Loucy (cell line): ENCODE data around the gene PRAC2.

ENCODE experiments used
- H2AFZ ChIP-seq: fragments of 200-600 bp; sonication (generic); 2 replicates; pipeline ENCODE4 v1.6.0; 2016; ENCODE audit warnings: antibody characterized with exemption, mild to moderate bottlenecking, low read length, moderate library complexity
- H3F3A ChIP-seq: fragments of 200-600 bp; 2 replicates; pipeline ENCODE4 v1.6.0; 2016; ENCODE audit warnings: antibody characterized with exemption, low read depth, mild to moderate bottlenecking
- H3K27me3 ChIP-seq: fragments of 200-600 bp; sonication (generic); 2 replicates; pipeline ENCODE4 v1.6.1; 2014; ENCODE audit warnings: low read length, mild to moderate bottlenecking; ENCODE audit not compliant: insufficient read depth, poor library complexity, severe bottlenecking
- H3K36me3 ChIP-seq: fragments of 200-600 bp; sonication (generic); 2 replicates; pipeline ENCODE4 v1.6.1; 2016; ENCODE audit warnings: low read length; ENCODE audit not compliant: insufficient read depth
- H3K4me1 ChIP-seq: fragments of 200-600 bp; sonication (generic); 2 replicates; pipeline ENCODE4 v1.5.1; 2014; ENCODE audit warnings: low read length, mild to moderate bottlenecking; ENCODE audit not compliant: insufficient read depth, poor library complexity, severe bottlenecking
- H3K4me2 ChIP-seq: fragments of 200-600 bp; sonication (generic); 2 replicates; pipeline ENCODE4 v1.6.0; 2014; ENCODE audit warnings: antibody characterized with exemption, low read length, low read depth, mild to moderate bottlenecking; ENCODE audit not compliant: poor library complexity, severe bottlenecking
- H3K4me3 ChIP-seq: fragments of 200-600 bp; sonication (generic); 2 replicates; pipeline ENCODE4 v1.5.1; 2014; ENCODE audit warnings: low read length, mild to moderate bottlenecking, mixed read lengths; ENCODE audit not compliant: poor library complexity, severe bottlenecking
- H3K79me2 ChIP-seq: fragments of 200-600 bp; sonication (generic); 2 replicates; pipeline ENCODE4 v1.6.1; 2014; ENCODE audit warnings: low read length; ENCODE audit not compliant: insufficient read depth
- H3K9ac ChIP-seq: fragments of 200-600 bp; sonication (generic); 2 replicates; pipeline ENCODE4 v1.6.0; 2014; ENCODE audit warnings: mild to moderate bottlenecking, low read depth, low read length, moderate library complexity; ENCODE audit not compliant: poor library complexity, severe bottlenecking
- H3K9me2 ChIP-seq: fragments of 200-600 bp; sonication (generic); replicated peaks from 2 replicates; pipeline ENCODE4 v1.6.1; 2016; ENCODE audit warnings: low read depth, low read length, mixed read lengths
- H3K9me3 ChIP-seq: fragments of 200-600 bp; sonication (generic); 2 replicates; pipeline ENCODE4 v1.6.1; 2014; ENCODE audit warnings: mild to moderate bottlenecking, antibody characterized with exemption, low read length, low read depth; ENCODE audit not compliant: insufficient read depth
- H4K20me1 ChIP-seq: fragments of 200-600 bp; sonication (generic); 2 replicates; pipeline ENCODE4 v1.6.0; 2014; ENCODE audit warnings: antibody characterized with exemption, low read length, mild to moderate bottlenecking; ENCODE audit not compliant: insufficient read depth, poor library complexity, severe bottlenecking
- CTCF ChIP-seq: fragments of 200-600 bp; sonication (generic); conservative IDR thresholded peaks from 2 replicates; pipeline ENCODE4 v1.5.1; 2014; ENCODE audit warnings: mild to moderate bottlenecking, antibody characterized with exemption, low read length
- EZH2phosphoT487 ChIP-seq: fragments of 200-600 bp; IDR thresholded peaks from 2 replicates; pipeline ENCODE4 v1.6.1; 2018; ENCODE audit warnings: antibody characterized with exemption, mild to moderate bottlenecking, moderate library complexity, borderline replicate concordance

The PRAC2 gene

DNA sequence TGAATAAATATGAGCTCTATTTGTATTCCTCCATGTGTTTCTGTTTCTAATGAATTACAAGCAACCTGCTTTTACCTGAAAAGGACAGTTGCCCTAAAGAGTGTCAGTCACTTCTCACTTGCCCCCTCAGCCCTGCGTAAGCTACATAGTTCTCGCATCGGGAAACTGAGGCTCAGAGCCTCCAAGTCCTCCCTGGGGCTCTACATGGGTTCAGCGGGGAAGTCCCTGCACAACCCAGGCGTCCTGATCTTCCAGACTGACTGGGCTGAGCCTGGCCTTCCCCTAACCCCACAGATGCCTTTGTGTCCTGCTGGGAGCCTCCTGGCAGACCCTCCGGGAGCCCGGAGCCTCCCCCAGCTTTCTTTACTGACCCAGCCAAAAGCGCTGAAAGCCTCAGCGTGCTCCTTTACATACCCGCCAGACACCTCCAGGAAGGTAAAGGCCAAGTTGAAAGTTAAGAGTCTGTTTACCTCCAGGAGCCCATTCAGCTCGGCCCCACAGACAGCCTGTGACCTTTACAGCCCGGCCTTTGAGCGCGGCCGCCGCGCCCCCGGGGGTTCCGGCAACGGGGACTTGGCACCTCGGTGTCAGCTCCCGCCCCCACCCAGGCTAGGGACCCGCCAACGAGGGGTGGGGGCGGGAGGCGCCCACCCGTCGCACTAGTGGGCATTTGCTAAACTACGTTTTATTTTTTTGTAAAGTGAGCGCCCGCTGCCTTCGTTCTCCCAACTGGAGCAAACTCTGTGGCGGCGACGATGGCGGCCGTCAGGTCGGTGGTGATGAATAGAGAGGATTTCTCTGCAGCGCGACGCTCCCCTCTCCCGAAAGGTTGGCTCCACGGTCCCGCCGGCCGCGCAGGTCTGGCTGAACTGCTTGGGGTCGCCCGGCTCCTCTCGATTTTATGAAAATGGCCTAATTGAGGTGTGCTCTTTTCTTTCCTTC, 10.0 kb downstream of the PRAC2 start:
- H3F3A ChIP-seq: no peaks in the 10 kb centered on the region
- no peaks in the 10 kb centered on the region for H4K20me1 ChIP-seq
- no peaks in the 10 kb centered on the region for H3K9me3 ChIP-seq
- H3K4me3 ChIP-seq: no peak overlapping the region
- H3K27me3 ChIP-seq: peaks cover 14% of the 10 kb centered on the region
- H3K79me2 ChIP-seq: no peaks in the 10 kb centered on the region
- H3K4me2 ChIP-seq: no peak overlapping the region
- no peak overlapping the region for H2AFZ ChIP-seq
- no peaks in the 10 kb centered on the region for H3K9me2 ChIP-seq
- no peak overlapping the region for H3K9ac ChIP-seq
- TF ChIP-seq CTCF: no peak
- TF ChIP-seq EZH2phosphoT487: no peak
- no peaks in the 10 kb centered on the region for H3K4me1 ChIP-seq
- H3K36me3 ChIP-seq: no peaks in the 10 kb centered on the region

- Histone ChIP-seq H3K4me2 (no peak overlapping the region), H3K9me3 (no peaks in the 10 kb centered on the region), H3K4me3 (no peak overlapping the region), H3K9ac (no peak overlapping the region), H3K4me1 (no peaks in the 10 kb centered on the region), H3K79me2 (no peaks in the 10 kb centered on the region), H4K20me1 (no peaks in the 10 kb centered on the region), H3K27me3 (peaks cover 17% of the 10 kb centered on the region), H3F3A (no peaks in the 10 kb centered on the region), H3K36me3 (no peaks in the 10 kb centered on the region), H2AFZ (no peak overlapping the region), H3K9me2 (no peaks in the 10 kb centered on the region)
- TF ChIP-seq CTCF (no peak), EZH2phosphoT487 (no peak)
Observed at GRCh38 chr17:48733632-48734328, 10.8 kb downstream of the PRAC2 start.

DNA sequence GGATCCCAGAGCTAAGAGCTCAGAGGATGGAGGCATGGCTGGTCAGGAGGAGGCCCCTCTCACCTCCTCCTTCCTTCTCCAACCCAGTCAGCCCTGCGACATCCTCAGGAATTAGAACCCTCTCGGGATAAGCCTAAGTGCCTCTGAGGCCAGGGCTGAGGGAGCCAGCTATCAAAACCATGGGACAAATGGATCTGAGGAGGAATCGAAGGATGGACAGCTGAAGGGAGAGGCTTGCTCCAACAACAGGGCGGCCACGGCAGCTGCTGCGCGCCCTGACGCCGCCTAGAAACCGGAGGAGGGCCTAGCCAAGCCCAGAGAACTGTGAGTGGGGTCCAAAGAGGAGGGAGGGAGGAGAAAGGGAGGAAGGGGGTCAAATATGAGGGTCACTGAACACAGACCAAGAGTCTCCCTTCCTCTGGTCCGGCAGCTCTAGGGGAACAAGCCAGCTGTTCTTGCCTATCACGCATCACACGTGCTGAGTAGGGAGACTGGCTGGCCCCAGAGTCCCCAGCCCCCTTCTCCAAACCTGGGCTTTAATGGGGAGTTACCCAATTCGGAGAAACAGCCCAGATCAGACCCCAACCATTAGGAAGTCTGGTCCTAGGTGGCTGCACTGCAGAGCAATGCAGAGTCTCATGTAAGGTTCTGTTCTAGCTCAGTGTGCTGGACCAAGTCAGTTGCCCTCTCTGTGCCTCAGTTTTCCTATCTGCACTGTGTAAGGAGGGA, 11.5 kb downstream of the PRAC2 start:
- Histone ChIP-seq H3K27me3 (peaks cover 17% of the 10 kb centered on the region), H4K20me1 (no peaks in the 10 kb centered on the region), H3K36me3 (no peaks in the 10 kb centered on the region), H3K9me2 (no peaks in the 10 kb centered on the region), H3K9ac (no peak overlapping the region), H3K9me3 (no peaks in the 10 kb centered on the region), H3K79me2 (no peaks in the 10 kb centered on the region), H2AFZ (no peak overlapping the region), H3K4me2 (no peak overlapping the region), H3F3A (no peaks in the 10 kb centered on the region), H3K4me1 (no peaks in the 10 kb centered on the region), H3K4me3 (no peak overlapping the region)
- TF ChIP-seq EZH2phosphoT487 (no peak), CTCF (no peak)
